ENCODE results near the gene ADAM29. TPM values are rescaled to one million over a fixed set of nuclear protein-coding genes. Genes with fewer than 3 reads are reported as not detected.

ADAM29 gene
- total and polyA plus RNA-seq, 8 donors, result not detected

GRCh38 chr4:174940002-174940401, 21.8 kb downstream of the ADAM29 start:
- 63 to 79% methylated on average over 1 of the region's 1 CpG for WGBS, 2 donors
- H3K4me3 ChIP-seq, result no peak overlapping the region
- TF ChIP-seq CTCF (IDR thresholded peaks at IDR 0.05), result no peak
- no peaks in the 10 kb centered on the region for H3K9me3 ChIP-seq
- no peak for DNase-seq
- no peak overlapping the region for H3K27ac ChIP-seq
- H3K4me1 ChIP-seq, result no peaks in the 10 kb centered on the region
- intact Hi-C loops (cut with DNase I), result no loop called here
- no peak for FAIRE-seq
- ATAC-seq, result no peak
- no peaks in the 10 kb centered on the region for H3K27me3 ChIP-seq
- H3K36me3 ChIP-seq, result no peaks in the 10 kb centered on the region

DNA sequence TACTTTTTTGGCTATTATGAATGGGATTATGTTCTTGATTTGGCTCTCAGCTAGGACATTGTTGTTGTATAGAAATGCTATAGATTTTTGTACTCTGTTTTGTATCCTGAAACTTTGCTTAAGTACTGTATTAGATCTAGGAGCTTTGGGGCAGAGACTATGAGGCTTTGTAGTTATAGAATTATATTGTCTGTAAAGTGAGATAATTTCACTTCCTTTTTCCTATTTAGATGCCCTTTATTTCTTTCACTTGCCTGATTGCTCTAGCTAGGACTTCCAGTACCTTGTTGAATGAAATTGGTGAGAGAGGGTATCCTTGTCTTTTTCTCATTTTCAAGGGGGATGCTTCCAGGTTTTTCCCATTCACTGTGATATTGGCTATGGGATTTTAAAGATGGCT, 28.1 kb downstream of the ADAM29 start:
- Histone ChIP-seq H3K9me3 (no peaks in the 10 kb centered on the region), H3K27ac (no peak overlapping the region), H3K4me1 (no peaks in the 10 kb centered on the region), H3K4me3 (no peak overlapping the region), H3K36me3 (no peaks in the 10 kb centered on the region), H3K27me3 (no peaks in the 10 kb centered on the region)
- no peak for TF ChIP-seq CTCF (IDR thresholded peaks at IDR 0.05)
- intact Hi-C loops (cut with DNase I), result no loop called here
- ATAC-seq (no peak), DNase-seq (no peak), FAIRE-seq (no peak)

DNA sequence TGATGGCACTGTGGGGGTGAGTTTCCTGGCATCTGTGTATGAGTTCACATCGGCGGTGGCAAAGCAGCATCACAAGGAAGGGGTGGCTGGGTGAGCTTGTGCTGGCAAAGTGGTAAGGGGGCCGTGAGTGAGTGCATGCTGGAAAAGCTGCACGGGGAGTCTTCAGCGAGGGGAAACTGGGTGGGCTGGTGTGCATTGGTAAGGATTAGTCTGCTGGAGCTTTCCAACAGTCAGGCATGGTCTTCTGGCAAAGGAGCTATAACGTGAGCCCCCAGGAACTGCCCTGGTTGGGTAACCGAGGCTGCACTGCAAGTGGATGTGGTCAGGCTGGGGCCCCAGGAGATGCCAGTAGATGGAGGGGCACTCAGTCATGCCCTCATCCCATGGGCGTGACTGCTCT, 30.7 kb downstream of the ADAM29 start:
- no peak for ATAC-seq
- 67 to 79% methylated on average over 8 of the region's 8 CpGs for WGBS, 2 donors
- intact Hi-C loops (cut with DNase I), result no loop called here

GRCh38 chr4:174972911-174973310, 54.8 kb downstream of the ADAM29 start:
- intact Hi-C loops (cut with DNase I), result no loop called here
- Histone ChIP-seq H3K9me3 (no peaks in the 10 kb centered on the region), H3K36me3 (no peaks in the 10 kb centered on the region), H3K27me3 (no peaks in the 10 kb centered on the region), H3K27ac (no peak overlapping the region), H3K4me1 (no peaks in the 10 kb centered on the region), H3K4me3 (no peak overlapping the region)
- TF ChIP-seq CTCF (IDR thresholded peaks at IDR 0.05), result no peak
- ATAC-seq (no peak), FAIRE-seq (no peak), DNase-seq (no peak)
- 56 to 63% methylated on average over 3 of the region's 3 CpGs for WGBS, 2 donors

More for the DNA sequence above, 30.7 kb downstream of the ADAM29 start:
- Histone ChIP-seq H3K36me3 (no peaks in the 10 kb centered on the region), H3K27ac (no peak overlapping the region), H3K4me1 (no peaks in the 10 kb centered on the region), H3K9me3 (no peaks in the 10 kb centered on the region), H3K27me3 (no peaks in the 10 kb centered on the region), H3K4me3 (no peak overlapping the region)
- no peak for TF ChIP-seq CTCF (IDR thresholded peaks at IDR 0.05)
- no peak for DNase-seq
- FAIRE-seq, result no peak

DNA sequence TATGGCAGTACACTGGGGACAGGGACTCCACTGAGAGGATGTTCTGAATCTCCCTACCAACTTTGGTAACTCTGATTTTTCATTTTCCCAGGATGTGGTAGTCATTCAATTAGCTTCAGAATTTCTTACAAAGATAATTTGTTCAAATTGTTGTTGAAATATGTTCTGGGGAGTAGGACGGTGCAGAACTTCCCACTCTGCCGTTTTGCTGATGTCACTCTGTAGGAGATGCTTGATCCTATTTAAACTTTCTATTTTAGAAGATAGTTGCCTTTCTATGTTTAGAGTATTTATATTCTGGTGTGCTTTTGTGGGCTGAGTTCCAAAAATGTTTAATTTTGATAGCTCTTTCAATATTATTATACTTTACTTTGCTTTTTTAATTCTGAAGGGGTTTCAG, 55.2 kb downstream of the ADAM29 start:
- WGBS, 2 donors, result 46 to 65% methylated on average over 2 of the region's 2 CpGs
- no peaks in the 10 kb centered on the region for H3K9me3 ChIP-seq
- no peak overlapping the region for H3K27ac ChIP-seq
- FAIRE-seq (no peak), DNase-seq (no peak), ATAC-seq (no peak)
- no peak for TF ChIP-seq CTCF (IDR thresholded peaks at IDR 0.05)
- no peaks in the 10 kb centered on the region for H3K36me3 ChIP-seq
- H3K27me3 ChIP-seq, result no peaks in the 10 kb centered on the region
- no peak overlapping the region for H3K4me3 ChIP-seq
- no peaks in the 10 kb centered on the region for H3K4me1 ChIP-seq
- intact Hi-C loops (cut with DNase I), result no loop called here

All from pancreas (tissue), 10 donors.